ENCODE measurements around the gene PARD6B.
"Not testable (repeated sequence)": the region's sequence is repeated elsewhere in the genome, so short reads cannot be mapped to it uniquely, and the experiment has no call there.

The PARD6B gene

DNA sequence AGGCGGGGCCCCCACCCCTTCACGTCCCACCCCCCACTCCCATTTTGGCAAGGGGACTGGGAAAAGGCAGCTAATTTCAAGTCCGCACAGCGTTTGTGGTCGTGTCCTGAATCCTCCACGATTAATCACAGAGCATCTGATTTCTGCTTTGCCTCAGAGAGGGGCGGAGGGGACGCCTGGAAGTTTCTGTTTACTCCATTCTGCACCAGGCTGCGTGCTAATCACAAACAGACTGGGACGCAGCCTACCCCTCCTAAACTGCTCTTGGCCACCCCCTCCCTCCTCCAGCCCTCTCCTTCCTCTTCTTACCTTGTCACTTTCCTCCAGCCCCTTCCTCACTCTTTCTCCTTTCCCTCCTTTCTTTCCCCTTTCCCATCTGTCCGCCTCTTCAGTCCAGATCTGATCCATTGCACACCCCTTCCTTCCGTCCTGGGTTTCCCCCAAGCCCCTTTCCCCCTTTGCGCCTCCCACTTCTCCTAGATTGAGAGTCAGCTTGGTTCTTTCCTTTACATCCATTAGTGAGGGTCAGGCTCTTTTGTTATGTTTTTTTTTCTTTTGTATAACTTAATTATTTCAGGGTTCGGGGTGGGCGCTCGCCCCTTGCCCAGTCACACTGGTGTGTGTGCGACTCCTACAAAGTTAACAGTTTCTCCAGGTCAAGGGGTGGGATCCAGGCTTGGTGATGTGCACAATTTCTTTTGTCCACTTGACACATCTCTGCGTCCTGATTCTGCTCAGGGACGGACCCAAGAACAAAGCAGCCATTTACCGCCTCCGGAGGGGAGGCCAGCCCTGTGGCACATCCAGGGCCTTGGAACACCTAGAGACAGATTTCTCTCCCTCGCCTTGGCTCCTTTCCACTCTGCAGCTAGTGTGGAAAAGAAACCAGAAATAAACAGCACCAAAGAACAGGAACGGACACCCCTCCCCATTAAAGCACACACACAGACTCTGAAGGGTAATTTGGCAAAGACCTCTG lies 39.5 kb upstream of the PARD6B start:
- no peak for FAIRE-seq

DNA sequence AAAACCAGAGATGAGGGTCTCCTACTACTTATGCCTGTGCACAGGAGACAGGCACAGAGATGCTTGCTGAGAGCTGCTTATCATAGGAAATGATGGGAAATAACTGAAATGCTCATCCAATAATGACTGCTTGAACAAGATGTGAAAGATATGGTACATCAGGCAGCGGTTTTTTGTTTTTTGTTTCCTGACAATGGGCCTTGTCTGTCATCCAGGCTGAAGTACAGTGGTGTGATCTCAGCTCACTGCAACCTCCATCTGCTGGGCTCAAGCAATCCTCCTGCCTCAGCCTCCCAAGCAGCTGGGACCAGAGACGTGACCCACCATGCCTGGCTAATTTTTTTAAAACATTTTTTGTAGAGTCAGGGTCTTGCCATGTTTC lies 38.8 kb upstream of the PARD6B start:
- no peak for DNase-seq (ENCODE audit: insufficient read length)
- TF ChIP-seq POLR2AphosphoS5 (IDR thresholded peaks at IDR 0.05; ENCODE audit: low read depth, low read length), result no peak
- TF ChIP-seq TAF1 (IDR thresholded peaks at IDR 0.05; ENCODE audit: borderline replicate concordance, low read depth, low read length), result no peak
- TF ChIP-seq POLR2A (IDR thresholded peaks at IDR 0.05; ENCODE audit: low read depth, low read length), result no peak
- FAIRE-seq, result no peak

More for the DNA sequence above, 39.5 kb upstream of the PARD6B start:
- no peak for DNase-seq (ENCODE audit: insufficient read length)
- TF ChIP-seq POLR2AphosphoS5 (IDR thresholded peaks at IDR 0.05; ENCODE audit: low read depth, low read length), result no peak
- TF ChIP-seq POLR2A (IDR thresholded peaks at IDR 0.05; ENCODE audit: low read depth, low read length), result no peak
- TF ChIP-seq TAF1 (IDR thresholded peaks at IDR 0.05; ENCODE audit: borderline replicate concordance, low read depth, low read length), result no peak

DNA sequence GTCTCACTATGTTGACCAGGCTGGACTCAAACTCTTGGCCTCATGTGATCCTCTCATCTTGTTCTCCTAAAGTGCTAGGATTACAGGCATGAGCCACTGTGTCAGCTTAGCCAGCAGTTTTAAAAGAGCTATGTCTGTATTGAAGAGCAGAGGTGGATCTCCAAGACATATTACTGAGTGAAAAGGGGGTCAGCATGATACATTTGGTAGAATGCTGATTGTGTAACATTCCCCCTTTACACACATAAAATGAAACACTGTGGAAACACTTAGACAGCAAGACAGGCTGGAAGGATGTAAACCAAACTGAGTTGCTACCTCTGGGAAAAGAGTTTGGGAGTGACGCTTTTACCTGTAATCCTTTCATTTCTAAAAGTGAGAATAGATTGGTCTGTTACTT lies 38.4 kb upstream of the PARD6B start:
- no peak for FAIRE-seq
- no peak for TF ChIP-seq TAF1 (IDR thresholded peaks at IDR 0.05; ENCODE audit: borderline replicate concordance, low read depth, low read length)
- no peak for TF ChIP-seq POLR2A (IDR thresholded peaks at IDR 0.05; ENCODE audit: low read depth, low read length)
- no peak for TF ChIP-seq POLR2AphosphoS5 (IDR thresholded peaks at IDR 0.05; ENCODE audit: low read depth, low read length)
- DNase-seq (ENCODE audit: insufficient read length), result no peak

DNA sequence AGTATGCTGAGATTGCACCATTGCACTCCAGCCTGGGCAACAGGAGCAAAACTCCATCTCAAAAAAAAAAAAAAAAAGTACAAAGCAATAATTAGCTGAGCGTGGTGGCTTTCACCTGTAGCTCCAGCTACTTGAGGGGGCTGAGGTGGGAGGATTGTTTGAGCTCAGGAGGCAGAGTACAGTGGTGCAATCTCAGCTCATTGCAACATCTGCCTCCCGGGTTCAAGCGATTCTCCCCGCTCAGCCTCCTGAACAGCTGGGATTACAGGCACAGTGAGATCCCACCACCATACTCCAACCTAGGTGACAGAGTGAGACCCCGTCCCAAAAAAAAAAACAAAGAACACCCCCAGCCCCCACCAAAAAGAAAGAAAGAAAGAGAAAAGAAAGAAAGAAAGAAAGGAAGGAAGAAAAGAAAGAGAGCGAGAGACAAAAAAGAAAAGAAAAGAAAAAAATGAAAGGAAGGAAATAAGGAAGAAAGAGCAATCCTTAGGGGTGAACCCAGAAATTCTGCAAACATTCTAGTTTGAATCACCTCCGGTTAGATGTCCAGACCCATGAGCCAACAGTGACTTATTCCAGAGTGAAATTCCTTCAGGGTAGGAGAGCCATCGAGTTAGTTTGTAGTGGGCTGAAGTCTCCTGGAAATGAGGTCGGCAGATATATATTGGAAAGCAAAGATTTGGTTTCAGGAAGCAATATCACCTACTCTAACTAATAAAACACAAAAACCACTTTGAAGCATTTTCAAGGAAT lies 36.8 kb upstream of the PARD6B start:
- no peak for FAIRE-seq
- no peak for DNase-seq (ENCODE audit: insufficient read length)
- TF ChIP-seq TAF1 (IDR thresholded peaks at IDR 0.05; ENCODE audit: borderline replicate concordance, low read depth, low read length) (no peak), POLR2AphosphoS5 (IDR thresholded peaks at IDR 0.05; ENCODE audit: low read depth, low read length) (no peak), POLR2A (IDR thresholded peaks at IDR 0.05; ENCODE audit: low read depth, low read length) (no peak)

DNA sequence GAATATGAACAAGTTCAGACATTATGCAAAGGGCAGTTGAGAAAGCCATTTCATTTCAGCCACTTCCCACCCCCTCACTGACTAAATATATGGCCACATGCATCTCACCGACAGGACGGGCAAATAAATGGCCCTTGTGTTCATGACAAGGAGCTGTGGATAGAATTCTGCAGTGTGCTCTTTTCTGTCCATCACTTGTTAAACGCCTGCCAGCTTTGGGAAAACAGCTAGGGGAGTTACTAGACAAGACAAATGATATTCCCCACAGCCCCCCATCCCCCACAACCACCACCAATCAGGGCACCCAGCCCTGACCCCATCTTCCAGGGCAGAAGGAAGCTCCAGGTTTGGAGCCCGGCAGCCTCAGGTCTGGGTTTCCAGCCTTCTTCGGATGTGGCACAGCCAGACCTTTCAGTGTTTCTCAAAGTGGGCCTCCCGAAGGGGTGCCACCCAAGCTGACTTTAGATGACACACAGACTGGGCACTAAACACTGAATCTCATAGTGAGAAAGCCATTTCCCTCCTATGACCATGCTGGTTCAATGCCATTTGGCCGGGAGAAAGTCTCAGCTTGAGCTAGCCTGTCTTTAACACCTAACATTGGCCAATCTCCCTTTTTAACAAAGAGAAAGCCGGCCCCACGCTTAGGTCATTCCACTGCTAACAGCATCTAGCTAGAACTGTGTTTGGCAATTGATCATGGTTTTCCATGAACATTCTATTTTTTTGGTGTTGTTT lies 36.1 kb upstream of the PARD6B start:
- TF ChIP-seq POLR2AphosphoS5 (IDR thresholded peaks at IDR 0.05; ENCODE audit: low read depth, low read length) (no peak), POLR2A (IDR thresholded peaks at IDR 0.05; ENCODE audit: low read depth, low read length) (no peak), TAF1 (IDR thresholded peaks at IDR 0.05; ENCODE audit: borderline replicate concordance, low read depth, low read length) (no peak)
- FAIRE-seq (no peak), DNase-seq (ENCODE audit: insufficient read length) (no peak)

DNA sequence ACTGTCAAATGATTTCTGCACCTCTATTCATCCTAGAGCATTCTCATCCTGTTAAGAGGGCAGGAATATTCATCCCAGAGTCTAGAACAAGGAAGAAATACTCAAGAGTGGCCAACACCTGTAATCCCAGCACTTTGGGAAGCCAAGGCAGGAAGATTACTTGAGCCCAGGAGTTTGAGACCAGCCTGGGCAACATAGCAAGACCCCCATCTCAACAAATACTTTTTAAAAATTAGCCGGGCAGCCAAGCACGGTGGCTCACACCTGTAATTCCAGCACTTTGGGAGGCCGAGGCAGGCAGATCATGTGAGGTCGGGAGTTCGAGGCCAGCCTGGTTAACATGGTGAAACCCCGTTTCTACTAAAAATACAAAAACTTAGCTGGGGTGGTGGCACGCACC lies 33.1 kb upstream of the PARD6B start:
- not testable (repeated sequence) for FAIRE-seq; DNase-seq (ENCODE audit: insufficient read length)

DNA sequence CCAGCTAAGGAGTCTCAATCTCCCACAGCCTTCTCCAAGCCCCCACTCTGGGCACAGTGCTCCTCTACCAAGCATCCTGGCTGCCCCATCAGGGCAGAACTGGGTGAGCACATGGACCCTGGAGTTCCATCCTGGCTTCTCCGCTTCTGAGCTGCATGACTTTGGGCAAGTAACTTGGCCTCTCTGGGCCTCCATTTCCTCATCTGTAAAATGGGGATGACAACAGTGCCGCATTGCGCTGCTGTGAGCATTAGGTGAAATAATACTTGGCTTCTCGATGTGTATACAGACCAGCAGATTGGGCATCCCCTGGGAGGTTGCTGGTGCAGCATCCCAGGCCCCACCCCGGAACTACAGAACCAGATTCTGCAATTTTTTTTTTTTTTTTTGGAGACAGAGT lies 31.7 kb upstream of the PARD6B start:
- TF ChIP-seq POLR2AphosphoS5 (IDR thresholded peaks at IDR 0.05; ENCODE audit: low read depth, low read length) (no peak), POLR2A (IDR thresholded peaks at IDR 0.05; ENCODE audit: low read depth, low read length) (no peak), TAF1 (IDR thresholded peaks at IDR 0.05; ENCODE audit: borderline replicate concordance, low read depth, low read length) (no peak)
- FAIRE-seq, result no peak
- DNase-seq (ENCODE audit: insufficient read length), result no peak

DNA sequence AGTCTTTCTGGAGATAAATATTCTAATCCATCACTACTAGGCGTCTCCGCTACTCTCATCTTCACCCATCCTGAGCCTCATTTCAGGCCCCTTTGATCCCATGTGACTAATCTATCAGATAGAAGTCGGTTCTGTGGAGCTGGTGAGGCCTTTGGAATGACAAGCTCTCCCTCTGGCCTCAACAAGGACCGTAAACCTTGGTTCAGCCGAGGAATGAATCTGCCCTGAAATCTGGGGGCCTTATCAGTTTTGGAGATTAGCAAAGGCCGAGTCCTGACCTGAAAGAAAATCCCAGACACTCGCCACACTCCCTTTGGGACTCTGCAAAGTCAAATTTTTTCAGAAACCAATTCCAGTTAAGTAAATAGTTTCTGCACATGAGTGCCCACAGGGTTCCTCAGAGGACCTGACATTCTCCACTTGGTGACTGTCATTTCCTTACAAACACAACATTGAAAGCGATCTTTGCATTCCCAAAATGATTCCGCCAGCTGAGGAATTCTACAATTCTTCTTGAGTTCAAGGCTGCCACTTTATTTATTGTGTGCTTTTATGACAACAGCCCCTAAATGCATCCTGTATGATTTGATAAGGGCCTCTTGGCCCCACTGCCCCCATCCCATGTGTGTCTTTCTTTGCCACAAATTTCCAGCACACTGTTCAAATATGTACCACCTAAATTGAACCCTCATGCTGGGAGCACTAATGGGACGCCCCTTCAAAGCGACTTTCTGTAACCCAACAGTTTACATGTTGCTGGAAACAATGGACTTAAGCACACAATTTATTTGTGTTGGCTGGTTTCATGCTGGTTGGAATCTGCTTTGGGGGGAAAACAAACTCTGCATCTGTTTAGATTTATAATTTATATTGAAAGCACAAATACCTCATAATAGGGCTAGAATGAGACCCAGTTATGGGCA lies 30.1 kb upstream of the PARD6B start:
- FAIRE-seq, result no peak
- TF ChIP-seq TAF1 (IDR thresholded peaks at IDR 0.05; ENCODE audit: borderline replicate concordance, low read depth, low read length) (no peak), POLR2AphosphoS5 (IDR thresholded peaks at IDR 0.05; ENCODE audit: low read depth, low read length) (no peak), POLR2A (IDR thresholded peaks at IDR 0.05; ENCODE audit: low read depth, low read length) (no peak)

DNA sequence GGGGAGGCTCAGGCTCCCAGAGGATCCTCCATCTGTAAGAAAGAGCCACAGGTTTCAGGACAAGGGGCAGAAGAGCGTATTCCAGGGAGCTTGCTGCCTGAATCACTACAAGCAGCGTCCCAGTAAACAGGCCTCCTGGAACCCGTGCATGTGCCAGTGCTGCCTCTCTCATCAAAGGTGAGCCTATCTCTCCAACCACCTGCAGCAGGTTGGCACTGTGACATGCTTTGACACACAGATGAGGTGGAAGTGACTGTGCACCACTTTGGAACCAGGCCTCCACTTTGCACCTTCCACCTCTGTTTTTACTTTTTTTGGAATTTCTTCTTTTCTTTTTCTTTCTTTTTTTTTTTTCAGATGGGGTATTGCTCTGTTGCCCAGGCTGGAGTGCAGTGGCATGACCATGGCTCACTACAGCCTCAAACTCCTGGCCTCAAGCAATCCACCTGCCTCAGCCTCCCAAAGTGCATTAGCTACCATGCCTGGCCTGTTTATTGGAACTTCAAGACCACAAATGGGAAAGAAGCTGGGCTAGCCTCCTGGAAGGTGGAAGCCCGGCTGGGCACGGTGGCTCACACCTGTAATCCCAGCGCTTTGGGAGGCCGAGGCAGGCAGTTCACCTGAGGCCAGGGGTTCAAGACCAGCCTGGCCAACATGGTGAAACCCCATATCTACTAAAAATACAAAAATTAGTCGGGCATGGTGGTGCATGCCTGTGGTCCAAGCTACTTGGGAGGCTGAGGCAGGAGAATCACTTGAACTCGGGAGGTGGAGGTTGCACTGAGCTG lies 27.5 kb upstream of the PARD6B start:
- not testable (repeated sequence) for DNase-seq (ENCODE audit: insufficient read length); FAIRE-seq

More for the DNA sequence above, 30.1 kb upstream of the PARD6B start:
- no peak for DNase-seq (ENCODE audit: insufficient read length)

DNA sequence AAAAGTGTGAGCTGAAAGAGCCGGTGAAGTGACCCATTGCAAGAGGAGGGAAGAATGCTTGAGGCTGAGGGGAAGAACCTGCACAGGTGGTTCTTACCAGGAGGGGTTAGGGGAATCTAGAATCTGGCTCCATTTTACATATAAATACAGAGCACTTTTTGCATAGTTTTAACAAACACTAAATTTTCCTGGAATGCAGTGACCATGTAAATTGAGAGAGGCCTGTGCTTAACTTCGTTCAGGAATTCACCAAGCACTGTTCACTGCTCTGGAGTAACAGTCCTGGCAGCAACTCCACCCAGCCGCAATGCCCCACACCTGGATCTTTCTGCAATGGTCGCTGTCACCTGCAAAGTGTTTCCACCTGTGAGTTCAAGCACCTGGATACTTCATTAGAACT lies 26.9 kb upstream of the PARD6B start:
- no peak for FAIRE-seq
- TF ChIP-seq POLR2AphosphoS5 (IDR thresholded peaks at IDR 0.05; ENCODE audit: low read depth, low read length) (no peak), POLR2A (IDR thresholded peaks at IDR 0.05; ENCODE audit: low read depth, low read length) (no peak), TAF1 (IDR thresholded peaks at IDR 0.05; ENCODE audit: borderline replicate concordance, low read depth, low read length) (no peak)
- no peak for DNase-seq (ENCODE audit: insufficient read length)

Data from GM12892 (cell line).